Osteocyte (in vitro differentiated cells): Measurements from ENCODE around the gene TLDC2. TPM values are rescaled to one million over a fixed set of nuclear protein-coding genes. Genes with fewer than 3 reads are reported as not detected.
A peak's percentile ranks its signal among the peaks of the same experiment; 100 is the strongest.

Source experiments
- DNase-seq: peaks from one replicate; pipeline ENCODE4 v3.0.0; 2021; ENCODE audit warnings: mixed read lengths; ENCODE audit not compliant: unreplicated experiment; ENCODE audit errors: extremely low spot score
- H3K27ac Mint-ChIP-seq: one replicate; pipeline ENCODE4 v1.8.0; 2021; ENCODE audit warnings: mild to moderate bottlenecking, mixed read lengths; ENCODE audit not compliant: unreplicated experiment
- H3K27me3 Mint-ChIP-seq: one replicate; pipeline ENCODE4 v1.8.0; 2021; ENCODE audit warnings: mixed read lengths; ENCODE audit not compliant: unreplicated experiment
- H3K36me3 Mint-ChIP-seq: one replicate; pipeline ENCODE4 v1.8.0; 2021; ENCODE audit warnings: mixed read lengths; ENCODE audit not compliant: unreplicated experiment
- H3K4me1 Mint-ChIP-seq: one replicate; pipeline ENCODE4 v1.8.0; 2021; ENCODE audit warnings: mixed read lengths; ENCODE audit not compliant: unreplicated experiment
- H3K4me3 Mint-ChIP-seq: one replicate; pipeline ENCODE4 v1.8.0; 2021; ENCODE audit warnings: mild to moderate bottlenecking, moderate library complexity, mixed read lengths; ENCODE audit not compliant: unreplicated experiment
- H3K9me3 Mint-ChIP-seq: one replicate; pipeline ENCODE4 v1.8.0; 2021; ENCODE audit warnings: mixed read lengths; ENCODE audit not compliant: unreplicated experiment
- CTCF ChIP-seq: fragments of 200-600 bp; sonication (generic); IDR thresholded peaks from 2 replicates; pipeline ENCODE4 v1.5.0; 2021; ENCODE audit warnings: antibody characterized with exemption, mild to moderate bottlenecking, moderate library complexity
- total RNA-seq: library from RNA; stranded (reverse); gene quantifications from 2 replicates; pipeline ENCODE4 v1.2.1, GENCODE V29; 2021

Gene TLDC2
- total RNA-seq, 1 donor from 2014 or later = not detected

GRCh38 chr20:36861875-36862801 is 13.8 kb upstream of the TLDC2 start:
- H3K27me3 Mint-ChIP-seq = no peaks in the 10 kb centered on the region
- peaks cover 50% of the 10 kb centered on the region for H3K4me1 Mint-ChIP-seq
- peak; percentile 90 for DNase-seq
- TF ChIP-seq CTCF = no peak
- peak overlapping the region; percentile 82 for H3K4me3 Mint-ChIP-seq
- H3K27ac Mint-ChIP-seq = peak overlapping the region; percentile 88
- H3K36me3 Mint-ChIP-seq = peaks cover 5% of the 10 kb centered on the region
- H3K9me3 Mint-ChIP-seq = no peaks in the 10 kb centered on the region

GRCh38 chr20:36862857-36863668 is 12.9 kb upstream of the TLDC2 start:
- no peaks in the 10 kb centered on the region for H3K9me3 Mint-ChIP-seq
- H3K4me1 Mint-ChIP-seq = peaks cover 43% of the 10 kb centered on the region
- no peak for DNase-seq
- no peak overlapping the region for H3K27ac Mint-ChIP-seq
- H3K27me3 Mint-ChIP-seq = no peaks in the 10 kb centered on the region
- H3K36me3 Mint-ChIP-seq = peaks cover 5% of the 10 kb centered on the region
- no peak overlapping the region for H3K4me3 Mint-ChIP-seq
- TF ChIP-seq CTCF = no peak

GRCh38 chr20:36865076-36865860 is 10.7 kb upstream of the TLDC2 start:
- peak overlapping the region; percentile 16 for H3K27ac Mint-ChIP-seq

GRCh38 chr20:36865861-36866149 is 10.1 kb upstream of the TLDC2 start:
- no peak for TF ChIP-seq CTCF
- Mint-ChIP-seq H3K4me1 (peaks cover 19% of the 10 kb centered on the region), H3K4me3 (peak overlapping the region; percentile 3), H3K27me3 (no peaks in the 10 kb centered on the region), H3K36me3 (no peaks in the 10 kb centered on the region), H3K27ac (no peak overlapping the region), H3K9me3 (no peaks in the 10 kb centered on the region)
- no peak for DNase-seq

More at GRCh38 chr20:36865076-36865860, 10.7 kb upstream of the TLDC2 start:
- H3K4me3 Mint-ChIP-seq = peak overlapping the region; percentile 78
- H3K9me3 Mint-ChIP-seq = no peaks in the 10 kb centered on the region
- H3K4me1 Mint-ChIP-seq = peaks cover 23% of the 10 kb centered on the region
- H3K27me3 Mint-ChIP-seq = no peaks in the 10 kb centered on the region
- TF ChIP-seq CTCF = no peak
- no peak for DNase-seq
- H3K36me3 Mint-ChIP-seq = peaks cover 2% of the 10 kb centered on the region
